ENCODE data around the gene AGAP1.

DNA sequence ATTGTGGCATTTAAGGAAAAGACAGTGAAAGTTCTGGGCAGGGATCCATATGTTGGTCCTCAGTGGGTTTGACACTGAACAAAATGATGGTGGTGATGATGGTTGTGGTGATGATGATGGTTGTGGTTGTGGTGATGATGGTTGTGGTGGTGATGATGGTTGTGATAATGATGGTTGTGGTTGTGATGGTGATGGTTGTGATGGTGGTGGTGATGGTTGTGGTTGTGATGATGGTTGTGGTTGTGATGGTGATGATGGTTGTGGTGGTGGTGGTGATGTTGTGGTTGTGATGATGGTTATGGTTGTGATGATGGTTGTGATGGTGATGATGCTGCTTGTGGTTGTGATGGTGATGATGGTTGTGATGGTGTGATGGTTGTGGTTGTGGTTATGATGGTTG lies 308.7 kb downstream of the AGAP1 start:
- TF ChIP-seq, protein P1, sequence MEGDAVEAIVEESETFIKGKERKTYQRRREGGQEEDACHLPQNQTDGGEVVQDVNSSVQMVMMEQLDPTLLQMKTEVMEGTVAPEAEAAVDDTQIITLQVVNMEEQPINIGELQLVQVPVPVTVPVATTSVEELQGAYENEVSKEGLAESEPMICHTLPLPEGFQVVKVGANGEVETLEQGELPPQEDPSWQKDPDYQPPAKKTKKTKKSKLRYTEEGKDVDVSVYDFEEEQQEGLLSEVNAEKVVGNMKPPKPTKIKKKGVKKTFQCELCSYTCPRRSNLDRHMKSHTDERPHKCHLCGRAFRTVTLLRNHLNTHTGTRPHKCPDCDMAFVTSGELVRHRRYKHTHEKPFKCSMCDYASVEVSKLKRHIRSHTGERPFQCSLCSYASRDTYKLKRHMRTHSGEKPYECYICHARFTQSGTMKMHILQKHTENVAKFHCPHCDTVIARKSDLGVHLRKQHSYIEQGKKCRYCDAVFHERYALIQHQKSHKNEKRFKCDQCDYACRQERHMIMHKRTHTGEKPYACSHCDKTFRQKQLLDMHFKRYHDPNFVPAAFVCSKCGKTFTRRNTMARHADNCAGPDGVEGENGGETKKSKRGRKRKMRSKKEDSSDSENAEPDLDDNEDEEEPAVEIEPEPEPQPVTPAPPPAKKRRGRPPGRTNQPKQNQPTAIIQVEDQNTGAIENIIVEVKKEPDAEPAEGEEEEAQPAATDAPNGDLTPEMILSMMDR (IDR thresholded peaks at IDR 0.05): no peak
- TF ChIP-seq POLR2A (IDR thresholded peaks at IDR 0.05): no peak

Measured in vagina (tissue), 2 donors.